ENCODE results near the gene LEMD1.
A peak's percentile ranks its signal among the peaks of the same experiment; 100 is the strongest.

The LEMD1 gene

DNA sequence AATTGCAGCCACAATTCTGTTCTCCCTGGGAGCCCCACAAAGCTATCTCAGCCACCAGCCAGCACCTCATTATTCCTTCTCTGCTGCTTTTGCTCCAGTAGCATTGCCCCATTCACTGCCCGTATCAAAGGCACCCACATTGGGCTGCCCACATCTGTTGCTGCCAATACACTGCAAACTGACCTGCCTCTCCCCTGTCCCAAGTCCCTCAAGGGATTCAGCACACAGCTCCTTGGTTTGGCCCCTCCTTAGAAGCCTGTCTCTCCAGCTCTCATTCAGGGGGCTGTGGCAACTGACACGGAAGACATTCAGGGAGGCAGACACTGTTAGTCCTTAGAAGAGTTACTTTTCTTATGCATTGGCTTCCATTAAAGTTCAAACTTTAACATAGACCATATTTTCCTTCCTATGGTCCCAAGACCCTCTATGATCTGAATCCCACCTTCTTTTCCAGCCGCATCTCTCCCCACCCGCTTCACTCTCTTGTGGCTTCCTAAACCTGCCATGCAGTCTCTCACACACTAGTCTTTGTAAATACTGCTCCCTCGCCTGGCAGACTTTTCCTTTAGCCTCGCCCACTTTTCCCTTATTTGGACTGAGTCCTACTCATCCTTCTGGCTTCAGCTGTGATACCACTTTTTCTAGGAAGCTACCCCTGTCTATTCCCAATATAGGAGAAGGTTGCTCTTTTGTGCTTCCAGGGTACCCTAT, 45.9 kb downstream of the LEMD1 start:
- ChIA-PET POLR2A (ENCODE audit: low non-redundant PET) (no interaction called here), CTCF (interaction anchor here (0.6 to 3.2 kb wide), 4 partner anchors 21 to 363 kb away, joined by 3 to 18 read pairs (median 3); no protein-coding TSS in a partner anchor)
- peak; percentile 81 for DNase-seq (ENCODE audit: low spot score)

DNA sequence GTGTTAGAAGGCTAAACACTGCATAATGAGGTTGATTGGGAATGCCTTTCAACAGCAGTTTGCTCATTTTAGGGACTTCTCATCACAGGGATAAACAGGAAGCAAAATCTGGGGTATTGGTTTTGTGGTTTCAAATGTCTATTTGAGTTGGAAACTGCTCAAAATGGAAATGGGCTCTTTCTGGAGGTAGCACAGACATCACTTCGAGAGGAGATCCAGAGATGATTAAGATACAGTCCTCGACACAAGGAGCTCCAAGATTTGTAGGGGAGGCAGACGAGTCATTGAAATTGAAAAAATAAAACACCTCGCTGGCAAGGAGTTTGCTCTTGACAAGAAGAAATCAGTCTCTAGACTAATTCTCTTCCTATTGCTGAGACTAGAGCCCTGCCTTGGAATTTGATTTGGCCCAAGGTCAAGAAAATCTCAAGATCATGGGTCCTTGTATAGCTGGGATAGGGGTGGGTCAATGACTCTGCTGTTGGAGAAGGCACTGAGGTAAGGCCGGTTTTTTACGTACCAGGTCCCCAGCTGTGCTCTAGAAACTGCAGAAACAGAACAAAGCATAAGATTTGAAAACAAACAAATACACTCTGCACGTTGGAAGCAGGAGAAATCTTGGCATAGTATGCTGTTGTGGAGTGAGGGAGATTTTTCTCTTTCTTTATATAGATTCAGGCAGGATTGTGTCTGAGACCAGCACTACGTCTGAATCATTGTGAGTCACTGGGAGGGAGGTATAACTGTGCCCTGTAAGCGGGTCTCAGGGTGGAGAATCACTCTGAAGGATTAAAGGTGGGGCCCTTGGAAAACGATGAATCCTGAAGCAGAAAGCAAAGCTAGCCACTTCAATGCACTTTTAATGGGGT, 47.4 kb downstream of the LEMD1 start:
- H3K27ac ChIP-seq: peak overlapping the region; percentile 90
- TF ChIP-seq, protein P1, sequence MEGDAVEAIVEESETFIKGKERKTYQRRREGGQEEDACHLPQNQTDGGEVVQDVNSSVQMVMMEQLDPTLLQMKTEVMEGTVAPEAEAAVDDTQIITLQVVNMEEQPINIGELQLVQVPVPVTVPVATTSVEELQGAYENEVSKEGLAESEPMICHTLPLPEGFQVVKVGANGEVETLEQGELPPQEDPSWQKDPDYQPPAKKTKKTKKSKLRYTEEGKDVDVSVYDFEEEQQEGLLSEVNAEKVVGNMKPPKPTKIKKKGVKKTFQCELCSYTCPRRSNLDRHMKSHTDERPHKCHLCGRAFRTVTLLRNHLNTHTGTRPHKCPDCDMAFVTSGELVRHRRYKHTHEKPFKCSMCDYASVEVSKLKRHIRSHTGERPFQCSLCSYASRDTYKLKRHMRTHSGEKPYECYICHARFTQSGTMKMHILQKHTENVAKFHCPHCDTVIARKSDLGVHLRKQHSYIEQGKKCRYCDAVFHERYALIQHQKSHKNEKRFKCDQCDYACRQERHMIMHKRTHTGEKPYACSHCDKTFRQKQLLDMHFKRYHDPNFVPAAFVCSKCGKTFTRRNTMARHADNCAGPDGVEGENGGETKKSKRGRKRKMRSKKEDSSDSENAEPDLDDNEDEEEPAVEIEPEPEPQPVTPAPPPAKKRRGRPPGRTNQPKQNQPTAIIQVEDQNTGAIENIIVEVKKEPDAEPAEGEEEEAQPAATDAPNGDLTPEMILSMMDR (conservative IDR thresholded peaks at IDR 0.05; ENCODE audit: low read depth): no peak
- DNase-seq (ENCODE audit: low spot score): peak; percentile 96
- ChIA-PET CTCF (interaction anchor here (0.6 to 3.2 kb wide), 6 partner anchors 18 to 111 kb away, joined by 3 to 18 read pairs (median 5); no protein-coding TSS in a partner anchor), POLR2A (ENCODE audit: low non-redundant PET) (no interaction called here)

More for the DNA sequence above, 45.9 kb downstream of the LEMD1 start:
- TF ChIP-seq, protein P1 (conservative IDR thresholded peaks at IDR 0.05; ENCODE audit: low read depth): no peak
- H3K27ac ChIP-seq: peak overlapping the region; percentile 90

DNA sequence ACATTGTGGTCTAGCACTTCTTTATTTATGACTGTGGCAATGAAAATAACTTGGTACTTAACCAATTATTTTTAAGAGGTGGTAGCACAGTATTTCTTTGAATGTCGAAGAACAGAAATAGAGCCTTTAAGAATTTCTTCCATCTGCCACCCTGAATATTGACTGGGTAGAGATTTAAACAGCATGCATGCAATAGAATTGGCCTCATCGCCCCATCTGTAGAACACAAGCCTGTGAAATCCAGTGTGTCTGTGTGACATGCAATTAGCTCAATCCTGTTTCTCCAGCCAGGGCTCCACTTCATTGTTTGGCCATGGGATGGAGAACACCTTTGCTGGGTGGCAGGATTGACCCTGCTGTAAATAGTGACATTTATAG, 48.1 kb downstream of the LEMD1 start:
- no peak for DNase-seq (ENCODE audit: low spot score)
- H3K27ac ChIP-seq: peak overlapping the region; percentile 90
- CTCF ChIA-PET: interaction anchor here (0.6 to 3.2 kb wide), 5 partner anchors 18 to 112 kb away, joined by 3 to 18 read pairs (median 5); no protein-coding TSS in a partner anchor
- POLR2A ChIA-PET (ENCODE audit: low non-redundant PET): no interaction called here
- TF ChIP-seq, protein P1 (conservative IDR thresholded peaks at IDR 0.05; ENCODE audit: low read depth): no peak

DNA sequence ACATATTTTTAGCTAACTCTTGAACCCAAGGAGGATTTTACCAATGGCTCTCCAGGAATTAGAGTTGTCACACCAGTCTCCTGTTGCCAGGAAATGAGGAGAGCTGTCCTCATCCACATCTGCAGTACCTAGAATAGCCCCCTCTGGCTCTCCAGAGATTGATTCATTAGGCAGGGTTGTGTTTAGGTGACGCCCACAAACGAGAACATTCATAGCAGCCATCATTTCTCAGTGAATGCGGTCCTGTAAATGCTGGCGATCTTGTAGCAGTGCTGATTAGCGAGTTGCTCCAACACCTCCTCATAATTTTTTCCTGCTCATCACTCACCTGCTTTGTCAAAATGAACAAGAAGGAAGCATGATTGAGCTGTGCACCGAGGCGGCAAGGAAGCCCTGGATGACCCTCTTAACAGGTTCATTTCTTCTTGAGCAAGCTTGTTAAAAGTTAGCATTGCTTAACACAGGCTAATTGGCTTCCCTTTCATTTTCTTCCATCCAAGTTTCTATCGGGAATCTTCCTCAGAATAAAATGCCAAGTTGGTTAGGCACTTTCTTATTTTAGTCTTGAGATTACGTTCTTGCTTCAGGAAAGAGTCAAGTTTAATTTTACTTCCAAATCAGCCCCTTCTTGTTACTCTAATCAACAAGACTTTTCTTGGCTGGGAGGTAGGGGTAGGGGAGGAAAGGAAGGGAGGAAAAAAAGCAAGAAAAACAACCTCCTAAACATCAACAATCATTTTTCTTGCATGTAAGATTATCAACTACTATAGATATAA, 48.6 kb downstream of the LEMD1 start:
- TF ChIP-seq, protein P1 (conservative IDR thresholded peaks at IDR 0.05; ENCODE audit: low read depth): no peak
- ChIA-PET CTCF (interaction anchor here (0.6 to 3.2 kb wide), 7 partner anchors 18 to 180 kb away, joined by 4 to 18 read pairs (median 5); no protein-coding TSS in a partner anchor), POLR2A (ENCODE audit: low non-redundant PET) (no interaction called here)
- DNase-seq (ENCODE audit: low spot score): no peak
- H3K27ac ChIP-seq: peak overlapping the region; percentile 54

DNA sequence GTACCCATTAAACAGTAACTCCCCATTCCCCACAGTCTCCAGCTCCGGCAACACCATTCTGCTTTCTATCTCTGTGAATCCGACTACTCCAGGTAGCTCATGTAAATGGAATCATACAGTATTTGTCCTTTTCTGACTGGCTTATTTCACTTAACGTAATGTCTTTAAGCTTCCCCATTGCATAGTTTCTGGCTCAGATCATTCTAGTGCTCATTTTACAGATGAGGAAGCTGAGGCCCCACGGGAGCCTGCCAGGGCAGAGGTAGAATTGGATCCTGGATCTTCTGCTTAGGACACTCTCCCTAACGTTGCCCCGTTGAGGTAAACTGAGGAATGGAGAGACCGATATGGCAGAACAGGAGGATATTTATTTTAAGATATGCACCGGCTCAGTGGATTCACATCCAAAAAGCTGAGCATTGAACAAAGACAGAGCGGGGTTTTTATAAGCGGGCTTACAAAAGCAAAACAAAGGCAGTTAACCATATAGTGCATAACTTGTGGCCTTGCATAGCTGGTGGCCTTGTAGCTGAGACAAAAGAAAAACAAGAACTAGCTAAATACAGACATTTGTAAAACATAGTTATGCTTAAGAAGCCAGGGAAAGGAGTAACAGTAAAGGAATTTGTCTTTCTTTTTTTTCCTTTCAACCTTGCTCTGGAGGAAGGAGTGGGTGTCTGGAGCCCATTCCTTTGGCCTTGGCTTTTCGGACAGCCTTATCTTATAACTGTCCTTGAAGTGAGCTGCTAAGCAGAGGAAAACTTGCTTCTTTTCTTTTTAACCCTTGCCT, 49.8 kb downstream of the LEMD1 start:
- DNase-seq (ENCODE audit: low spot score): no peak
- CTCF ChIA-PET: interaction anchor here (0.6 to 1.5 kb wide), 6 partner anchors 14 to 877 kb away, joined by 3 to 6 read pairs (median 4); no protein-coding TSS in a partner anchor
- POLR2A ChIA-PET (ENCODE audit: low non-redundant PET): no interaction called here
- TF ChIP-seq, protein P1 (conservative IDR thresholded peaks at IDR 0.05; ENCODE audit: low read depth): no peak
- H3K27ac ChIP-seq: no peak overlapping the region

Data from RWPE1 (cell line).